GM19397 (cell line): Measurements from ENCODE around the gene ZFP42.
"Not testable (repeated sequence)": the region's sequence is repeated elsewhere in the genome, so short reads cannot be mapped to it uniquely, and the experiment has no call there.

Source experiments
- ATAC-seq: cut with Tn5 transposase; IDR thresholded peaks from one replicate; pipeline ENCODE4 v1.9.1; 2021; ENCODE audit warnings: mild to moderate bottlenecking, moderate library complexity; ENCODE audit not compliant: unreplicated experiment

Gene ZFP42

DNA sequence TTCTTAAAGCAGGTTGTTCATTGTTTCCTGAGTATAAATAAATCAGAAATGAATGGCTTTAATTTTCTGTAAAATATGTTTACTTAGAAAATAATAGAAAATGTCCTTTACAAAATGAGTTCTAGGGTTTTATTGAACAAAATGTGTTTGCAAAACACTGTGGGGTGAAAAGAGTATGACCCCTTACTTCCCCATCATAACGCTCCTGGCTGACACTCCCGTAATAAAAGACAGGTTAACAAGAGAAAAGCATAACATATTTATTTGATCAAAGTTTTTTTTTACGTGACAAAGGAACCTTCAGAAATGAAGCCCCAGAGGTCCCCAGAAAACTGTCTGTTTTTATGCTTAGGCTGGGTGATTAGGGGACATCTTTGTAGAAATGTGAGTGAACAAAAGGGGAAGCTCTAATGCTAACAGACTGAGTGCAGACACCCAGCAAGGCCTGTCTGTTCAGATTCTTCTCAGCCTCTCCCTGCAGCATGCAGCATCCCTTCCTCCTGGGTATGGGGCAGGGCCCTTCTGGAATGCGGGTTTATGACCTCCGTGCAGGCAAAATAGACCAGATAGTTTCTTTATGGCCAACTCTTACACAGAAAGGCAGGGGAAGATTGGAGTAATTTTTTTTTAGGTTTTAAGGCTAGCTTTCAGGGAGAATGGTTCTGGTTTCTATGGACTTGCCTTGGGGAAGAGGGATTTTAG is 26.1 kb downstream of the ZFP42 start:
- no peak for ATAC-seq

DNA sequence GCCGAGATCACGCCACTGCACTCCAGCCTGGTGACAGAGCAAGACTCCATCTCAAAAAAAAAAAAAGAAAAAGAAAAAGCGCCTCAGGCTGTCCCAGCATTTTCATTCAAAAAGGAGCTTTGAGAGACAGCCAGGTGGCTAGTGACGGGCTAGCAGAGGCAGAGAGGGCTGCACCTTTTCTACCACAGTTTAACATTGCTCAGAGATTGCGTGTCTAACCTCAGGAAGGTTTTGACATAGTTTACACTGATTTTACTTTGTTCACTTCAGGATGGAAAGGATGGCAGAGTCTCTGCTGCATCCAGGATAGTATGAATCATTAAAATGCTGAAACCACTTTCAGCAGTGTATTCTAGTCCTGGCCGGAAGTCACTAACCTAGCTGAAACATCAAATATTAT is 28.1 kb downstream of the ZFP42 start:
- no peak for ATAC-seq

DNA sequence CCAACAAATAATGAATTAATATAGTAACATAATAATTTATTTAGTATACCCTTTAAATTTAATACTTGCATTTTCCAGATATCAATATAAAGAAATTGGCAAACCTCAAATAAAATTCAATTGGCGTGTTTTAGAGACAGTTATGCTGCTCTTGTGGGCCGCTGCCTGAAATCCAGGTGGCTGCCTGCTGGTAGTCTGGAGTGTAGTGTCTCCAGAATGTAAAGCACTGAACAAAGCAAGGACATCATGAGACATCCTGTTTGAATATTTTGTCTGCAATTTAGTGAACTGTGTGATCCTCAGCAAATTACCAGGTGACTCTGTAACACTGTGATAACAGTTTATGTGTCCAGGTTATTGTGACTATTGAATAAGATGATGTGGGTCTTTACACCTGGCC is 29.9 kb downstream of the ZFP42 start:
- ATAC-seq = no peak

DNA sequence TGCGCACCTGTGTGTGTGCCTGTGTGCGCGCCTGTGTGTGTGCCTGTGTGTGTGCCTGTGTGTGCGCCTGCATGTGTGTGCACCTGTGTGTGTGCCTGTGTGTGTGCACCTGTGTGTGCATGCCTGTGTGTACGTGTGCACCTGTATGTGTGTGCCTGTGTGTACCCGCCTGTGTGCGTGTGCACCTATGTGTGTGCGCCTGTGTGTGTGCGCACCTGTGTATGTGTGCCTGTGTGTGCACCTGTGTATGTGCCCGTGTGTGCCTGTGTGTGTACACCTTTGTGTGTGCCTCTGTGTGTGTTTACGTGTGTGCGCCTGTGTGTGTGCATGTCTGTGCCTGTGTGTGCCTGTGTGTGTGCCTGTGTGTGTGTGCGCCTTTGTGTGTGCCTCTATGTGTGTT is 33.5 kb downstream of the ZFP42 start:
- ATAC-seq = no peak

DNA sequence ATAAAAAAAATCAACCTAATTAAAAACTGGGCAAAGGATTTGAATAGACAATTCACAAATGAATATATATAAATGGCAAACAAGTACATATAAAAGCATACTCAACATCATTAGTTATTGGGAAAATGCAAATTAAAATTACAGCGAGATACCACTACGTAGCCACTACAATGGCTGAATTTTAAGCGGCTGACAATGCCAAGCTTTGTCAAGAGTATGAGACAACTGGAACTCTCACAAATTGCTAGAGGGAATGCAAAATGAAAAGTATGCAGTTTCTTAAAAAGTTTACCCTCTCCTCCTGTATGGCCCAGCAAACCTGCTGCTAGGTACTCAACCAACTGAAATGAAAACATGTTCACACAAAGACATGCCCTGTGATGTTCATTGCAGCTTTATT is 34.8 kb downstream of the ZFP42 start:
- no peak for ATAC-seq

DNA sequence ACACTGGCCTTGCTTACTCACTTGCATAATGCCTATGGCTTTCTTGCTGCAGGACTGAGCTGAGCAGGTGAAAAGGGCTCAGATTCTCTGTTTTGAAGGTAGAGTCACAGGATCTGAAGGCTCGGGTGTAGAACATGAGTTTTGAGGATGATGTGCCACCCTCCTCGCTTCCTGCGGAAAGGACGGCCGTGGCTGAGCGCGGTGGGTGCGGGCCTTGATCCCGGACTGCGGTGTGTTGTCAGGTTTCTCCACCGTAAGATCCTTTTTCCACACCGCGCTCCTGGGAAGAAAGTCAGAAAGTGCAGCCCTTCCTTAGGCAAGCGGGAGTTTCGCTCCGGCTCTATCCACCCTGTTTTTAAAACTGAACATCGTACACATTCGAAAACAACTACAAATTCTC is 36.2 kb downstream of the ZFP42 start:
- no peak for ATAC-seq

DNA sequence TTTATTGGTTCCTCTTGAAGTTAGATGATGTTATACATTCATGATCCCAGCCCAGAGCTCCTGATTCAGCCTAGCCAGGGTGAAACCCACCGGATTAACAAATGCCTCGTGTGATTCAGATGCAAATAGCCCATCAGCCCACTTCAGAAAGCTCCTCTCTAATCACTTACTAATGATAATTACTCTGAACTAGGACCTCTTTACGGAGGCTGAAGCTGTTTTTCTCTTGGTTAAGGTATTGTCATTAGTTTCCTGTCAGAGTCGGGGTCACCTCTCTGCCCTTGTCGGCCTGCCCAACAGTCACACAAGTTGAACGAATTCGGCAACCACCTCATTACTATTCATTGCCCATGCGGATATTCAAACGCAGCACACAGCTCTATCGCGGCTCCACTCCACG is 36.6 kb downstream of the ZFP42 start:
- no peak for ATAC-seq

DNA sequence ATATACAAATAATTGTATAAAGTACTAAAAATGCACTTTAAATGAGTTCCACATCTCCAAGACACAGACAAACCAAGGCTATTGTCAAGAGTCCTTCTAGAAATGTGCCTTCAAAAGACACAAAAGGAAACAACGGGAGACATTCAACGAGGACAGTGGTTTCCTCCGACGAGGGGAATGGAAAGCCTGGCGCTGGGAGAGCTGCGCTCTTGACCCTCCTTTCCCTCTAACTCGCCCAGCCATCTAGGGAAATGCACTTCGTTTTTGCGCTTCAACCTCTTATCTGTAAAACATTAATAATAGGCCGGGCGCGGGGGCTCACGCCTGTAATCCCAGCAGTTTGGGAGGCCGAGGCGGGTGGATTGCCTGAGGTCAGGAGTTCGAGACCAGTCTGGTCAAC is 37.0 kb downstream of the ZFP42 start:
- no peak for ATAC-seq

DNA sequence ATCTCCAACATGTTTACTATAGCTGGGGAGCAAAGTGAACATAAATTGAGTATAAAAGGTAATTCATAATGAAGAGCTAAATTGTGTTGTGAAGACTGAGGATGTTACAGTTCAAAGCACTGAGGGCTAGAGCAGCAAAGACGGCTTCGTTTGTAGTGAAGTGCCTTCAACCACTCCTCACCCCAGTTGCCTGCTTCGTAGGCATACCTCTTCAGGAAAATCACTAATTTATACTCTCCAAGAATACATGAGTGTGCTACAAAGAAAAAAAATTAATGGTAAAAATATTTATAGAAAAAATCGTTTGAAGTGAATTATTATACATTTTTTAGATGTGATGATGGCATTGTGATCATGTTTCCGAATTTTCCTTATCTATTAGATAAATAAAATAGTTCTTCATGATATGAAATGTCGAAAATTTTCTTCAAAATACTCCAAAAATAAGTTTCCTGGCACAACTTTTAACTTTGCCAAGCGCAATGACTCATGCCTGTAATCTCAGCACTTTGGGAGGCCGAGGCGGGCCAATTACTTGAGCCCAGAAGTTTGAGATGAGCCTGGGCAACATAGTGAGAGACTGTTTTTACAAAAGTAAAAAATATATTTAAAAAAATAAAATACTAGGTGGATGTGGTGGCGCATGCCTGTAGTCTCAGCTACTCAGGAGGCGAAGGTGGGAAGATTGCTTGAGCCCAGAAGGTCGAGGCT is 41.6 kb downstream of the ZFP42 start:
- no peak for ATAC-seq

DNA sequence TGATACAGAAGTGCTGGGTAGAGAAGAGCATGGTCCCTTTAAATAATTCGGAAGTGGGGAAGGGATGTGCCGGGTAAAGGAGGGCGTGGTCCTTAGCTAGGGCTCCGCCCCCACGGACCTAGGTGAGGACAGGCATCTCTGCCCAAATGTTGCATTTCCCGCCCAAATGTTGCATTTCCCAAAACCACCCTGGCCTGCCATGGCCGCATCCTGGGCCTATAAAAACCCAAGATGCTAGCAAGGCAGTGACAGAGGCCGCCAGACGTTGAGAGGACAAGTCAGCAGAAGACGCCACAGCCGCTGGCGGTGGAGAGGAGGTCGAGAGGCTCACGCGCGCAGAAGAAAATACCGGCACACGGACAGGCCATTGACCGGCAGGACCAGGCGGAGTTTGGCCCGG is 46.1 kb downstream of the ZFP42 start:
- no peak for ATAC-seq

DNA sequence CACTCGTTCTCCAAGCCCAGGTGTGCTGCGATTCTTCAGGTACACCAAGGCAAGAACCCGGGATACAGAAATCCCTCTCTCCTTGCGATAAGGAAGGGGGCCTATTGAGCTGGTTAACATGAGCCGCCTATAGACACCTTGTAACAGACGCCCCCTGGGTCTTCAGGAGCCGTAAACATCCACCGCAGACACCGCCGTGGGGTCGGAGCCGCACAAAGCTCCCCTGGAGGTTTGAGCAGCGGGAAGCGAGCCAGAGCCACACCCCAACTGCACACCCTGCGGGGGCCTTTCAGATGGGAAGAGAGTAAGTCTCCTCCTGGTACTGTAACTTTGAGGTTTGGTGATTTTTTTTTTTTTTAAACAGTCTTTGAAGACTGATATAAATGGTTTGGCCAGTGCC is 46.6 kb downstream of the ZFP42 start:
- no peak for ATAC-seq

DNA sequence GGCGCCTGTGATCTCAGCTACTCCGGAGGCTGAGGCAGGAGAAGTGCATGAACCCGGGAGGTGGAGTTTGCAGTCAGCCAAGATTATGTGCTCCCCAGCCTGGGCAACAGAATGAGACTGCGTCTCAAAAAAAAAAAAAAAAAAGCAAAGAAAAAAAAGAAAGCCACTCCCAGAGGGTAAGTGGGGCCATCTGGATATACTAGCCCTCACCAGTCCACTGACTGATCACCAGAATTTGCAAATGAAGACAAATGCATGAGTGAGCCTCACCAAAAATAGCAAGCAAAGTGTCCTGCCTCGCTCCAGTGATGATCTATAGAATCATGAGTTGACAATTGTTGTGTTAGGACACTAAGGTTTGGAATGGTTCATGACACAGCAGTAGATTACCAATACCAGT is 47.6 kb downstream of the ZFP42 start:
- ATAC-seq = no peak

DNA sequence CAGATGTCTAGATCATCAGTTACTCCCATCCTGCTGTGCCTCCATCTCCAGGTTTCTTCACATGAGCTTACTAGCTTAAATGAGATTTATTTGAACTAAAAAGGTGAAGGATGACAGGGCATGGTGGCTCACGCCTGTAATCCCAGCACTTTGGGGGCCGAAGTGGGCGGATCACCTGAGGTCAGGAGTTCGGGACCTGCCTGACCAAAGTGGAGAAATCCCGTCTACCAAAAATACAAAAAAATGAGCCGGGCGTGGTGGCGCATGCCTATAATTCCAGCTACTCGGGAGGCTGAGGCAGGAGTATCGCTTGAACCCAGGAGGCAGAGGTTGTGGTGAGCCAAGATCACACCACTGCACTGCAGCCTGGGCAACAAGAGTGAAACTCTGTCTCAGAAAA is 49.9 kb downstream of the ZFP42 start:
- not testable (repeated sequence) for ATAC-seq

DNA sequence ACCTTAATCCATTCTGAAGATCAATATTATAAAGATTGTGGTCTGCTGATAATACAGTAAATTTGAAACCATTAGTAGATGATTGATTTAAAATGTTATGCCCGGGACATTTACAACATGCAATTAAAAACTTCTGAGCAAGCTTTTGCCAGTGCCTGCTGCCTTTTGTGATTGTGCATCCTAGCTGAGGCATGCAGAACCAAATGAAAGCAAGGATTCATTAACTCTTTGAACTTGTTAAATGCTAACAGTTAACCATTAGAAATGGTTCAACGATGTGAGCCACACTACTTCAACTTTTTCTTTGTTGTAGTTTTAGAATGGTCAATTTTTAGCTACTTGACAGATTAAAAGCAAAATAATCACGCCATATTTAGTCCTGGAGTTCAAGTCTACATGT is 51.1 kb downstream of the ZFP42 start:
- ATAC-seq = no peak

DNA sequence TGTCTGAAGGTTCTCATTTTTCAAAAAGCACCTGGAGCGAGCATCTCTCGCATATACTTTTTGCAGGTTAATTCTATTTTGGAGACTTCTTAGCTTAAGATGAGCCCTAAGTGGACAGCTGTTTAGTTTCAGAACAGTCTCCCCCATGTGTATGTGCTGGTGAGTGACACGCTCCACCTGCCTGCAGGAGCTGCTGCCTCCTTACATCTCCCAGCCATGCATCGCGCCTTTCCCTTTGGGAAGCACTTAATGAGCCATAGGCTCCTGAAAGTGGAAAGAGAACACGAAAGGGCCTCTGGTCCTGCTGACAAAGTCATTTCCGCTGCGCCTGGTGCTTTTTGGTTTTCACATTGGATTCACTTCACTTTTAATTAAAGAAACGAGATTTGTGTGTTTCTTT is 57.7 kb downstream of the ZFP42 start:
- ATAC-seq = no peak
